Measurements from ENCODE around the gene SEC14L1.
"Not testable (repeated sequence)": the region's sequence is repeated elsewhere in the genome, so short reads cannot be mapped to it uniquely, and the experiment has no call there.

Gene SEC14L1

GRCh38 chr17:77148077-77148939 is 7.5 kb downstream of the SEC14L1 start:
- DNase-seq (ENCODE audit: extremely low spot score), result no peak
- POLR2A ChIA-PET, result no interaction called here
- no peak for TF ChIP-seq CTCF (IDR thresholded peaks at IDR 0.05; ENCODE audit: control extremely low read depth, extremely low read depth, low read depth, missing control alignments)
- CTCF ChIA-PET, result no interaction called here

DNA sequence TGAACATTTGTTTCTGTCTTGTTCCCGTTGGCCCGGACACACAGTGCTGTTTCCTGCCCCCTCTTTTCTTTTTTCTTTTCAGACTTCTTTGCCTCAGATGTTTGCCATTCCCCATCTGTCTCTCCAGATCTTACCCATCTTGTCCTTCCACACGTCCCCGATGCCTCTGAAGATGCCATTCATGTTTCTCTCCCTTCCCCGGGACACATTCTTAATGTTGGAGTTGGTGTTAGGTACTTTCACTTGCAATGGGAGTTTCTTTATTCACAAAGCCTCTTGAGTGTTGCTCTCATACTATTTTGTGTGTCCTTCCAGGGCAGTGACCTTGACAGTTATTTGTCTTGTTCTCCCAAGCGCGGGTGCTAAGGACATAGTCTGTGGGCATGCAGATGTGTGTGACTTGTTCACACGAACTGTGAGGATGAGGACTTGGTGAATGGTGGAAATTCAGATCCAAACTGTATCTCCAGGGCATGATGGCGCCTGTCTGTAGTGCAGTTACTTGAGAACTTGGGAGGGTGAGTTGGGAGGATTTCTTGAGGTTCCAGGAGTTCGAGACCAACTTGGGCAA is 8.3 kb downstream of the SEC14L1 start:
- no peak for TF ChIP-seq CTCF (IDR thresholded peaks at IDR 0.05; ENCODE audit: control extremely low read depth, extremely low read depth, low read depth, missing control alignments)
- POLR2A ChIA-PET, result no interaction called here
- no peak for DNase-seq (ENCODE audit: extremely low spot score)
- CTCF ChIA-PET, result no interaction called here

- no peak for DNase-seq (ENCODE audit: extremely low spot score)
- no peak for TF ChIP-seq CTCF (IDR thresholded peaks at IDR 0.05; ENCODE audit: control extremely low read depth, extremely low read depth, low read depth, missing control alignments)
- ChIA-PET POLR2A (no interaction called here), CTCF (interaction anchor here (1.0 to 2.5 kb wide), 2 partner anchors 10 to 22 kb away, joined by 3 to 9 read pairs; no protein-coding TSS in a partner anchor)
These were observed 9.4 kb downstream of the SEC14L1 start for GRCh38 chr17:77150196-77150595.

DNA sequence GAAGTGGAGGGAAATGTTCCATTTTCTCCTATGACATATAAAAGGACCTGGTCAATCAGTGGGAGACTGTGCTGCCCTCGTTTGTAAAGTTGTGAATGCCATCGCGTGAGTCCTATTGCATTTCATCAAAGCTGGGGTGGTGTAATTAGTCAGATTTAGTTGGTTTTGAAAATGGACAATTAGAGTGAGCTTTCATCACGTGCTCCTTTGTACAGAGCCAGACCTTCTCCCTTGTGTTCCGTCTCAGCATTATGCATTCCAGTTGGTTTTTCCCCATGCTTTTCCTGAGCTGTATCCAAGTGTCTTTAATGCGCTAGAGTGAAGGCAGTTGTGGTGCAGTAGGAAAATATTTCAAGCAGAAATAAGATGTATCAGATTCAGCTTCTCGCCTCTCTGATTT is 10.4 kb downstream of the SEC14L1 start:
- no peak for DNase-seq (ENCODE audit: extremely low spot score)
- TF ChIP-seq CTCF (IDR thresholded peaks at IDR 0.05; ENCODE audit: control extremely low read depth, extremely low read depth, low read depth, missing control alignments), result no peak
- POLR2A ChIA-PET, result no interaction called here
- CTCF ChIA-PET, result interaction anchor here (1.3 to 2.5 kb wide), 2 partner anchors 9 kb away, joined by 3 to 9 read pairs; no protein-coding TSS in a partner anchor

GRCh38 chr17:77152056-77152455 is 11.3 kb downstream of the SEC14L1 start:
- POLR2A ChIA-PET; DNase-seq (ENCODE audit: extremely low spot score): not testable (repeated sequence)
- CTCF ChIA-PET, result interaction anchor here (1.3 to 2.5 kb wide), 2 partner anchors 9 to 10 kb away, joined by 3 to 9 read pairs; no protein-coding TSS in a partner anchor

- TF ChIP-seq CTCF (IDR thresholded peaks at IDR 0.05; ENCODE audit: control extremely low read depth, extremely low read depth, low read depth, missing control alignments), result no peak
- POLR2A ChIA-PET, result interaction anchor here (0.6 kb wide), 1 partner anchor 13 kb away, joined by 3 read pairs; no protein-coding TSS in a partner anchor
- DNase-seq (ENCODE audit: extremely low spot score), result no peak
- CTCF ChIA-PET, result no interaction called here
These were observed 12.7 kb downstream of the SEC14L1 start for GRCh38 chr17:77153472-77153871.
